Kidney (tissue), 14 donors: ENCODE measurements around the gene KATNIP. TPM values are rescaled to one million over a fixed set of nuclear protein-coding genes. Genes with fewer than 3 reads are reported as not detected.

Experiments
- DNase-seq, 5 donors: peaks; one replicate each; pipeline ENCODE4 v3.0.0-alpha.2; 2013 to 2020
- FAIRE-seq: peaks from 2 replicates; lab custom pipeline; 2012; peaks lifted over from hg19 to GRCh38; lab: Jason Lieb, UNC
- H3K27ac ChIP-seq, 2 donors: one replicate each; pipeline ENCODE4 v1.7.0; 2013; ENCODE audit warnings: low read depth in 2 of 2, low read length in 2 of 2, inconsistent platforms in 1 of 2
- H3K27me3 ChIP-seq: one replicate; pipeline ENCODE4 v1.7.1; 2013; ENCODE audit warnings: low read length, inconsistent platforms; ENCODE audit not compliant: control insufficient read depth, insufficient read depth
- H3K36me3 ChIP-seq, 3 donors: one replicate each; pipeline versions ENCODE4 v1.7.0 to v1.7.1; 2013; ENCODE audit warnings: low read length in 3 of 3, control low read depth in 1 of 3, inconsistent platforms in 1 of 3; ENCODE audit not compliant: insufficient read depth in 3 of 3, control insufficient read depth in 2 of 3
- H3K4me1 ChIP-seq, 3 donors: one replicate each; pipeline versions ENCODE4 v1.7.0 to v1.7.1; 2013; ENCODE audit warnings: low read length in 3 of 3, inconsistent platforms in 1 of 3, low read depth in 1 of 3; ENCODE audit not compliant: control insufficient read depth in 2 of 3, insufficient read depth in 2 of 3
- H3K4me3 ChIP-seq, 3 donors: one replicate each; pipeline versions ENCODE4 v1.7.0 to v1.8.1; 2013; ENCODE audit warnings: low read length in 3 of 3, control low read depth in 1 of 3, inconsistent platforms in 1 of 3
- H3K9ac ChIP-seq, 3 donors: one replicate each; pipeline versions ENCODE4 v1.7.0 to v1.7.1; 2013; ENCODE audit warnings: low read length in 3 of 3, control low read depth in 1 of 3, inconsistent platforms in 1 of 3
- H3K9me3 ChIP-seq, 3 donors: one replicate each; pipeline versions ENCODE4 v1.7.0 to v1.7.1; 2013; ENCODE audit warnings: low read length in 3 of 3, control low read depth in 1 of 3, inconsistent platforms in 1 of 3; ENCODE audit not compliant: control insufficient read depth in 2 of 3, insufficient read depth in 1 of 3
- intact Hi-C: fragments of 100-400 bp; cut with DNase I; formaldehyde crosslinking; loops from one replicate; pipeline ENCODE4 v1.11.1; 2022
- polyA plus RNA-seq: library from polyadenylated mRNA; stranded (reverse); fragments of 350-450 nt; fragmentation: Illumina TruSeq; extraction: RNeasy Lipid Tissue Mini Kit (QIAGEN cat#74804); gene quantifications from one replicate; pipeline ENCODE4 v1.2.3, GENCODE V29; 2014; ENCODE audit warnings: low read depth, low replicate concordance; ENCODE audit not compliant: insufficient read depth
- total RNA-seq: library from RNA; stranded (reverse); fragmentation: NEBNext Ultra II Directional; extraction: Animal tissue kit (Norgen Biotek cat#: 25700); gene quantifications from one replicate; pipeline ENCODE4 v1.2.1, GENCODE V29; 2021
- TF ChIP-seq, protein P1 (sequence below): IDR thresholded peaks from 3 replicates; pipeline ENCODE4 v1.5.1; 2012; ENCODE audit warnings: mild to moderate bottlenecking, moderate library complexity, borderline replicate concordance; ENCODE audit not compliant: insufficient read depth; ENCODE audit errors: extremely low read depth
- donor health status: control.
- donor health status: control.
- donor health status: control.
- donor health status: control.
- donor health status: control.
- donor health status: DM: yes; HTN: yes; CAD: no.
- donor health status: Normal renal cell carcinoma (clear cell type).

The KATNIP gene
- total and polyA plus RNA-seq, 2 donors from 2014 or later = 4.0 to 40.2 TPM

DNA sequence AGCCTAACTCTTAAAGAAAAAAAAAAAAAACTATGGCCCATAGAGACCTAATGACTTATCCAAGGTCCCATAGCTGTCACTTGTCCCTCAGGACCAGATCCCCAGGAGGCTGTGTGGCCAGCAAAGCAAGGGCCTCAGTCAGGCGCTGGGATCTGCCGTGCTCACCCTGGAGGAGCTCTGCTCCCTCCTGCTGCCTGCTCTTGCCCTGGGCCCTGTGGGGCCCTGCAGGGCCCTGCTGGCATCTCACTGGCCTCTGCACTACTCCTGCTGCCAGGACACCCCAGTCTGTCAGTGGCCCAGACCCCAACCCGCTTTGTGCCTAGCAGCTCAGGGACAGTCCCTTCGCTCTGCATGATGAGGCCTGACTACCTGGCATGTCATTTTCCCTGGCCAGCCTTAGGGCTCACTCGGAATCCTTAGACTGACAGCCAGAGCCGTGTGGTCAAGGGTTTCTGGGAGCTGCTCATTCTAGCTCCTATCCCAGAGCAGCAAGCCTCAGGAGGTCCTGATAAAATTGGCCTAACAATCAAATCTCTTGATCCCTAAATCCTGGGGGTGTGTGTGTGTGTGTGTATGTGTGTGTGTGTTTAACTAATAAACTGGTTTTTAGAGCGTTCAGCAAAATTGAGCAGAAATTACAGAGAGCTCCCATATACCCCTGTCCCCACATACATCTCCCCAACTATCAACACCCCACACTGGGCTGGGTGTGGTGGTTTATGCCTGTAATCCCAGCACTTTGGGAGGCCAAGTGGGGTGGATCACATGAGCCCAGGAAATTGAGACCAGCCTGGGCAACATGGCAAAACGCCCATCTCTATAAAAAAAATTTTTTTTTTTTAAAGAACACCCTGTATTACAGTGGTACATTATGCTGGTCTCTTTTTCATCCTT lies 21.7 kb downstream of the KATNIP start:
- Histone ChIP-seq H3K27ac (no peak overlapping the region), H3K4me3 (no peak overlapping the region), H3K27me3 (no peaks in the 10 kb centered on the region), H3K36me3 (peaks cover 0 to 8% (median 0%) of the 10 kb centered on the region in 3 donors), H3K9ac (no peak overlapping the region), H3K4me1 (no peaks in the 10 kb centered on the region), H3K9me3 (no peaks in the 10 kb centered on the region)
- intact Hi-C loops = no loop called here
- no peak for FAIRE-seq
- no peak for DNase-seq
- TF ChIP-seq, protein P1, sequence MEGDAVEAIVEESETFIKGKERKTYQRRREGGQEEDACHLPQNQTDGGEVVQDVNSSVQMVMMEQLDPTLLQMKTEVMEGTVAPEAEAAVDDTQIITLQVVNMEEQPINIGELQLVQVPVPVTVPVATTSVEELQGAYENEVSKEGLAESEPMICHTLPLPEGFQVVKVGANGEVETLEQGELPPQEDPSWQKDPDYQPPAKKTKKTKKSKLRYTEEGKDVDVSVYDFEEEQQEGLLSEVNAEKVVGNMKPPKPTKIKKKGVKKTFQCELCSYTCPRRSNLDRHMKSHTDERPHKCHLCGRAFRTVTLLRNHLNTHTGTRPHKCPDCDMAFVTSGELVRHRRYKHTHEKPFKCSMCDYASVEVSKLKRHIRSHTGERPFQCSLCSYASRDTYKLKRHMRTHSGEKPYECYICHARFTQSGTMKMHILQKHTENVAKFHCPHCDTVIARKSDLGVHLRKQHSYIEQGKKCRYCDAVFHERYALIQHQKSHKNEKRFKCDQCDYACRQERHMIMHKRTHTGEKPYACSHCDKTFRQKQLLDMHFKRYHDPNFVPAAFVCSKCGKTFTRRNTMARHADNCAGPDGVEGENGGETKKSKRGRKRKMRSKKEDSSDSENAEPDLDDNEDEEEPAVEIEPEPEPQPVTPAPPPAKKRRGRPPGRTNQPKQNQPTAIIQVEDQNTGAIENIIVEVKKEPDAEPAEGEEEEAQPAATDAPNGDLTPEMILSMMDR = no peak

GRCh38 chr16:27572711-27573110 lies 22.8 kb downstream of the KATNIP start:
- no peak overlapping the region for H3K27ac ChIP-seq
- TF ChIP-seq, protein P1 = no peak
- no peak for FAIRE-seq

DNA sequence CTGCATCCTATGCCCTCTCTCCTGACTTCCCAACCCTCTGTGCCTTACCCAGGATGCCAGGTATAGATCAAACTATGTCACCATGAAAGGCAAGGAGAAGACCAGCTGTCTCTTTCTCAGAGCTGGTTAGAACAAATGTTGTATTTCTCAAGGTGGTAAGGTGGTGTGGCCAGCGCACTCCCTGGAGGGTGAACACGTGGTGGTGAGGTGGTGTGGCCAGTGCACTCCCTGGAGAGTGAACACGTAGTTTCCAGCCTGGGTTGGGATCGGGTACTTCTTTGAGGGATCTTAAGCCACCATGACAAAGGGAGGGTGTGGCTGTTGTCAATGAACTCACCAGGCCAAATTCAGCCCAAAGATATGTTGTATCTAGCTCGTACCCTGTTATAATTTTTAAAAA lies 26.8 kb downstream of the KATNIP start:
- Histone ChIP-seq H3K27me3 (no peaks in the 10 kb centered on the region), H3K36me3 (peaks cover 0 to 14% (median 0%) of the 10 kb centered on the region in 3 donors), H3K9me3 (no peaks in the 10 kb centered on the region), H3K9ac (no peak overlapping the region), H3K27ac (no peak overlapping the region), H3K4me3 (no peak overlapping the region), H3K4me1 (peaks cover 0 to 3% (median 0%) of the 10 kb centered on the region in 3 donors)
- TF ChIP-seq, protein P1 = no peak
- DNase-seq = no peak
- FAIRE-seq = no peak
- intact Hi-C loops = no loop called here

More at GRCh38 chr16:27572711-27573110, 22.8 kb downstream of the KATNIP start:
- Histone ChIP-seq H3K4me1 (no peaks in the 10 kb centered on the region), H3K9me3 (no peaks in the 10 kb centered on the region), H3K4me3 (no peak overlapping the region), H3K27me3 (no peaks in the 10 kb centered on the region), H3K9ac (no peak overlapping the region), H3K36me3 (peaks cover 0 to 8% (median 0%) of the 10 kb centered on the region in 3 donors)
- intact Hi-C loops = no loop called here
- no peak for DNase-seq
